Motor neuron (in vitro differentiated cells): ENCODE data around the gene MEOX2. TPM values are rescaled to one million over a fixed set of nuclear protein-coding genes. Genes with fewer than 3 reads are reported as not detected.

ENCODE experiments used
- ATAC-seq, 8 experiments: fragments of 200-7000 bp; cut with Tn5 transposase; replicated peaks in 6 of 8; 2 replicates each; pipeline ENCODE4 v1.8.0; 2021; ENCODE audit warnings: mild to moderate bottlenecking in 8 of 8, moderate library complexity in 8 of 8
- H3K27ac ChIP-seq, 2 donors: fragments of 250-450 bp; sonication (Bioruptor Pico); 2 replicates each; pipeline ENCODE4 v1.9.0; 2021; ENCODE audit warnings: antibody characterized with exemption in 2 of 2, mild to moderate bottlenecking in 2 of 2, moderate library complexity in 1 of 2
- H3K4me1 ChIP-seq, 2 donors: fragments of 250-450 bp; sonication (Bioruptor Pico); replicated peaks in 1 of 2; 2 replicates each; pipeline ENCODE4 v1.6.1; 2021; ENCODE audit warnings: antibody characterized with exemption in 2 of 2, mild to moderate bottlenecking in 2 of 2, moderate library complexity in 1 of 2
- H3K4me3 ChIP-seq, 5 donors: fragments of 250-450 bp; sonication (Bioruptor Pico); 2 replicates each; pipeline ENCODE4 v1.9.0; 2021; ENCODE audit warnings: antibody characterized with exemption in 5 of 5, mild to moderate bottlenecking in 5 of 5, moderate library complexity in 4 of 5
- WGBS, 10 experiments: fragments of 450-650 bp; shearing (Covaris generic); methylation state at CpG; one replicate each; pipeline ENCODE4 v1.0.0; 2022; 5-methylcytosine and 5-hydroxymethylcytosine counted together
- in situ Hi-C, 9 experiments: fragments of 400-800 bp; cut with MboI; loops; one replicate each; pipeline ENCODE4 v1.15.0; 2021; ENCODE audit warnings: low sequenced_read_pairs in 9 of 9, low pct_unique_long_range_greater_than_20kb in 2 of 9; ENCODE audit not compliant: unreplicated experiment in 9 of 9
- total RNA-seq, 8 experiments: library from RNA; unstranded; fragments of 300-600 nt; gene quantifications; 2 replicates each; pipeline versions ENCODE4 v1.2.3 to v1.2.4, GENCODE V29; 2022

Gene MEOX2
- total RNA-seq, 8 experiments from 2014 or later: 0.14 to 12.0 (median 1.3) TPM; not detected in 1

- H3K4me3 ChIP-seq: no peak overlapping the region
- no peaks in the 10 kb centered on the region for H3K4me1 ChIP-seq
- in situ Hi-C loops: no loop called here
- no peak overlapping the region for H3K27ac ChIP-seq
- WGBS, 10 experiments: 20 to 100% (median 86%) methylated on average over 1 of the region's 1 CpG
- ATAC-seq: peak in 2 of 8 experiments; percentile 51 to 52
Measured at GRCh38 chr7:15601175-15601574, 85.3 kb downstream of the MEOX2 start.

- no peaks in the 10 kb centered on the region for H3K4me1 ChIP-seq
- no peak overlapping the region for H3K4me3 ChIP-seq
- no peak overlapping the region for H3K27ac ChIP-seq
- WGBS, 10 experiments: 0 to 65% (median 31%) methylated on average over 1 to 4 of the region's 4 CpGs; no CpG with 5 or more reads in 2 of the 10 experiments
- ATAC-seq: peak in 2 of 8 experiments; percentile 21 to 69
- in situ Hi-C loops: no loop called here
Measured at GRCh38 chr7:15600298-15600697, 86.2 kb downstream of the MEOX2 start.

- Histone ChIP-seq H3K4me1 (no peaks in the 10 kb centered on the region), H3K4me3 (no peak overlapping the region), H3K27ac (no peak overlapping the region)
- no peak for ATAC-seq
- in situ Hi-C loops: loop anchor here in 1 of 9 experiments (25.0 kb wide), 1 partner anchor 468 kb away; no protein-coding TSS in a partner anchor
- 50 to 94% (median 73%) methylated on average over 2 to 4 of the region's 5 CpGs; no CpG with 5 or more reads in 2 of the 10 experiments for WGBS, 10 experiments
Measured at GRCh38 chr7:15594461-15594860, 92.0 kb downstream of the MEOX2 start.

- no peaks in the 10 kb centered on the region for H3K4me1 ChIP-seq
- in situ Hi-C loops: loop anchor here in 1 of 9 experiments (25.0 kb wide), 1 partner anchor 469 kb away; no protein-coding TSS in a partner anchor
- no peak for ATAC-seq
- WGBS, 10 experiments: 59 to 92% (median 80%) methylated on average over 1 to 3 of the region's 3 CpGs
- H3K27ac ChIP-seq: no peak overlapping the region
- no peak overlapping the region for H3K4me3 ChIP-seq
Measured at GRCh38 chr7:15593382-15593781, 93.1 kb downstream of the MEOX2 start.

- 50 to 100% (median 95%) methylated on average over 1 to 4 of the region's 4 CpGs for WGBS, 10 experiments
- in situ Hi-C loops: loop anchor here in 1 of 9 experiments (25.0 kb wide), 1 partner anchor 476 kb away; no protein-coding TSS in a partner anchor
- Histone ChIP-seq H3K4me1 (no peaks in the 10 kb centered on the region), H3K4me3 (no peak overlapping the region), H3K27ac (no peak overlapping the region)
- ATAC-seq: no peak
Measured at GRCh38 chr7:15586266-15586665, 100.2 kb downstream of the MEOX2 start.

- in situ Hi-C loops: loop anchor here in 1 of 9 experiments (25.0 kb wide), 1 partner anchor 478 kb away; no protein-coding TSS in a partner anchor
- ATAC-seq: no peak
- 36 to 100% (median 94%) methylated on average over 1 to 3 of the region's 3 CpGs; no CpG with 5 or more reads in 5 of the 10 experiments for WGBS, 10 experiments
- Histone ChIP-seq H3K4me1 (no peaks in the 10 kb centered on the region), H3K4me3 (no peak overlapping the region), H3K27ac (no peak overlapping the region)
Measured at GRCh38 chr7:15584575-15584974, 101.9 kb downstream of the MEOX2 start.

DNA sequence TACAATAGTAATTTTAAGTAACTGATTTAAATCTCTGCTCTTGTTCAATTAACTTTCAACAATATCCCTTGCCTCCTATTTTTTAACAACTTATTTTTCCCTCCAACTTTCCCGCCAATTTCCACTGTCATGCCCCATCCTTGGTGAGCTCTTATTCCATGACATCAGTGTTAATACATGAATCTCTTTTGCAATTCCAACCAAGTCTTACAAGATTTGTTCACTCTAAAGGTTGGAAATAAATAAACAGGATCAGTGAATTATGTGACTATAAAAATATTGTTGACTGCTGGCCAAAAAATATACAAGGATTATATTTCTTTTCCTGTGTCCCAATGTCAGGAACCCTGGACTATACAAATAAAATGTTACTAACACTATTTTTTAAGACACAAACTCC, 103.7 kb downstream of the MEOX2 start:
- Histone ChIP-seq H3K27ac (no peak overlapping the region), H3K4me3 (no peak overlapping the region), H3K4me1 (no peaks in the 10 kb centered on the region)
- in situ Hi-C loops: loop anchor here in 1 of 9 experiments (25.0 kb wide), 1 partner anchor 480 kb away; no protein-coding TSS in a partner anchor
- 60 to 100% (median 95%) methylated on average over 1 of the region's 1 CpG for WGBS, 10 experiments
- ATAC-seq: no peak

DNA sequence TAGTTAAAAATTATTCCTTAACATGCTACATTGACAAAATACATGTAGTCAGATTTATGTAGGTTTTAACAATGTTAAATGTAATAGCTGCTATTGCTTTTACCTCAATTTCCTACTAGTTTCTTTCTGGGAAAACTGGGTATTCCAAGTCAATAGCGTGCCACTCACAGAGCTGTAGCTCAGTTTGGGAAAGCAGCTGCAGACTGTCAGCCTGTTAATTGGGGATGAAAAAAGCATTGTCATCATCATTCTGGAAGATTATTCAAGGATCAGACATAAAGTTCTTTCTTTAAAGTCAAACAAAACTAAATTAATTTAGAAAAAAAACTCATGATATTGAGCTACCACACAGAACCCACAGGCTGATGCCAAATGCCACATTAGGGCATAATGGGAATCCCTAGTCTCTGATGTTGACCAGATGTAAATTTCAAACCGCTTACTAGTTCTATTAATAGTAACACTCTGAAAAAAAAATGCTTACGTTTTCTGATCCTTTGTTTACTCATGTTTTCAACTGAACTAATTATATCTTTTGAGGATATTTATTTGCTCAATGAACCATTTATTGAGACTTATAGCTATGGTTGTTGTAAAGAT, 105.0 kb downstream of the MEOX2 start:
- ATAC-seq: no peak
- WGBS, 10 experiments: 0 to 94% (median 73%) methylated on average over 2 to 3 of the region's 3 CpGs
- H3K4me3 ChIP-seq: no peak overlapping the region
- in situ Hi-C loops: loop anchor here in 1 of 9 experiments (25.0 kb wide), 1 partner anchor 481 kb away; no protein-coding TSS in a partner anchor
- no peak overlapping the region for H3K27ac ChIP-seq
- no peaks in the 10 kb centered on the region for H3K4me1 ChIP-seq

DNA sequence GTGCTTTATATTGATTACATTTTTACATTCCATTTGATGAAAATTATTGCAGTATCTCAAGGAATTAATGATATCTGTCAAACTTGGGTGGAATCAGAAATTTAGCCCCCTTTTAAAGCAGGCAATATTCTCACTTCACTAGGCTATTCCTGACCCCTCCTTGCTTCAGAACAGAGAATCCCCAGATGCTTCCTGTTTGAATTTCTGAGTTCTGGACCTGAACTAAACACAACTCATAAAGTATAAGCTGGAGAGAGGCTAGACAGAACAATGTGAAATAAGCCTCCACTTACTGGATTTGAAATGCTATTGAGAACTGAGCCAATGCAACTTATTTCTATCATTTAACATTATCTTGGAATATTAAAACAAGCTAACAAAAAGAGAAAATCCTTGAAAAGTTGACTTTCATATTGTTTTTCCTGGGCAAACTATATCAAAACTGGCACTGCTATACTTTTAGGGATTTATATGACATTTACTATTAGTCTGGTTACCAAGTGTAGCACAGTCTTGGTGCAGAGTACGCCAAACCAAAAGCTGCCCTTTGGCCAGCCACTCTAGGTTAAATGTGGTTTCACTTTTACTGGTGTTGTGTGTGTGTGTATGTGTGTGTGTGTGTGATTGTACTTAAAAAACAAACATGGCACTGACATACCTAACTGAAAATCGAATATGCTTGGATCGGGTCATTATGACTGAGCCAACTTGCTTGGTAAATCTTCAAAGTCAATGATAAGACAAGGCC, 105.7 kb downstream of the MEOX2 start:
- 56 to 100% (median 94%) methylated on average over 1 to 3 of the region's 3 CpGs; no CpG with 5 or more reads in 3 of the 10 experiments for WGBS, 10 experiments
- H3K4me1 ChIP-seq: no peaks in the 10 kb centered on the region
- H3K4me3 ChIP-seq: no peak overlapping the region
- H3K27ac ChIP-seq: no peak overlapping the region
- in situ Hi-C loops: loop anchor here in 1 of 9 experiments (25.0 kb wide), 1 partner anchor 482 kb away; no protein-coding TSS in a partner anchor
- ATAC-seq: no peak

- in situ Hi-C loops: loop anchor here in 1 of 9 experiments (25.0 kb wide), 1 partner anchor 485 kb away; no protein-coding TSS in a partner anchor
Measured at GRCh38 chr7:15577600-15577999, 108.9 kb downstream of the MEOX2 start.

DNA sequence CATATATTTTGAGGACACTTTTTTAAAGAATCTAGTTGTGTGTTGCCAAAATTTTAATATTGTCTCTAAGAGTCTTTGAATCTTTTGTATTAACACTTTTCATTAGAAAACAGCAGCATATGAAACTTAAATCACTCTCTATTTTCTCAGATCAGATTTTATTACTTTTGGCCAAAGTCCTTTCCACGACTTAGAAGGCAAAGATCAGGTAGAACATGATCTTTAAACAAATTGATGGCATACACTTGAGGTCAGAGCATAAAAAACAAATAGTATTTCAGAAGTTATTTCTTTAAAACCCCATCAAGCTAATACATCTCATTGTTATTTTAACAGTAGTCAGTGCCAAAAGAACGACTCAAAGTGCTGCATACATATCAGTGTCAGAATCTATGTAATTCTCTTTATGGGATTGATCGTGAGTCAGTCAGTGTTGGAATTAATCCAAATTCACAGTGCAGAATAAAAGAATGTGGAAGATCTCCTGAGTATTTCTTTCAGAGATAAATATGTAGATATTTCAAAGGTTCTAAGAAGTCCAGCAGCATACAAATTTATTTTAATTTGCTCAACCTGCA, 115.1 kb downstream of the MEOX2 start:
- no peak overlapping the region for H3K27ac ChIP-seq
- 12 to 92% (median 73%) methylated on average over 1 to 3 of the region's 3 CpGs for WGBS, 10 experiments
- H3K4me1 ChIP-seq: no peaks in the 10 kb centered on the region
- ATAC-seq: peak in 3 of 8 experiments; percentile 59 to 80 (median 79)
- no peak overlapping the region for H3K4me3 ChIP-seq
- in situ Hi-C loops: loop anchor here in 1 of 9 experiments (25.0 kb wide), 3 partner anchors 91 to 491 kb away; no protein-coding TSS in a partner anchor

More at GRCh38 chr7:15577600-15577999, 108.9 kb downstream of the MEOX2 start:
- H3K27ac ChIP-seq: no peak overlapping the region
- 80 to 100% (median 99%) methylated on average over 1 to 2 of the region's 2 CpGs for WGBS, 10 experiments
- ATAC-seq: no peak
- H3K4me1 ChIP-seq: no peaks in the 10 kb centered on the region
- H3K4me3 ChIP-seq: no peak overlapping the region

- in situ Hi-C loops: loop anchor here in 1 of 9 experiments (25.0 kb wide), 3 partner anchors 95 to 495 kb away; no protein-coding TSS in a partner anchor
- Histone ChIP-seq H3K4me3 (no peak overlapping the region), H3K27ac (no peak overlapping the region), H3K4me1 (no peaks in the 10 kb centered on the region)
- 71 to 100% (median 83%) methylated on average over 1 to 2 of the region's 2 CpGs; no CpG with 5 or more reads in 3 of the 10 experiments for WGBS, 10 experiments
- ATAC-seq: no peak
Measured at GRCh38 chr7:15567652-15568051, 118.8 kb downstream of the MEOX2 start.
